Ovary (tissue), 3 donors: ENCODE data around the gene PKM.

ENCODE experiments used
- EP300 ChIP-seq: sonication (generic); formaldehyde crosslinking; IDR thresholded peaks from one replicate; pipeline ENCODE4 v1.6.1; 2017; ENCODE audit warnings: antibody characterized with exemption
- TF ChIP-seq, protein P1 (sequence below), 3 donors: fragments of 450-650 bp in 2 of 3; fragments of 200-600 bp in 1 of 3; IDR thresholded peaks; one replicate each; pipeline versions ENCODE4 v1.5.1 to v1.8.0; 2016 to 2022; ENCODE audit warnings: antibody characterized with exemption in 3 of 3, mild to moderate bottlenecking in 1 of 3
- donor health status: DM: no; HTN: no; CAD: no.

DNA sequence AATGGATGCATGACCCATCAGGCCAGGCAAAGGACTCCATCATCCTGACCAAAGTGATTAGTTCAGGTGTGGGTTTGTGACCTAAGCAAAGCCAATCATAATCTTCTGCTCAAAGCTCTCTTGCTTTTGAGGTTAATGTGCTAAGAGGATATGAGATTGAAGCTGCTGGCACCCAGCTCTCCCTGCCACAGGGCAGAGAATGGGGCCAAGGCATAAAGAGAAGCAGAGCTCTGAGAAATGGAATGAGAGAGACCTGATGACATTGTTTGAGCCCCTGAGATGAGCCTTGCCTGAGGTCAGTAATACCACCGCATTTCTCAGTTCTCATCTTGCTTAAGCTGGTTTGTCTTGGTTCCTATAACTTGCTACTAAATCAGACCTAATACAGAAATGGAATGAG, 47.7 kb upstream of the PKM start:
- TF ChIP-seq, protein P1, sequence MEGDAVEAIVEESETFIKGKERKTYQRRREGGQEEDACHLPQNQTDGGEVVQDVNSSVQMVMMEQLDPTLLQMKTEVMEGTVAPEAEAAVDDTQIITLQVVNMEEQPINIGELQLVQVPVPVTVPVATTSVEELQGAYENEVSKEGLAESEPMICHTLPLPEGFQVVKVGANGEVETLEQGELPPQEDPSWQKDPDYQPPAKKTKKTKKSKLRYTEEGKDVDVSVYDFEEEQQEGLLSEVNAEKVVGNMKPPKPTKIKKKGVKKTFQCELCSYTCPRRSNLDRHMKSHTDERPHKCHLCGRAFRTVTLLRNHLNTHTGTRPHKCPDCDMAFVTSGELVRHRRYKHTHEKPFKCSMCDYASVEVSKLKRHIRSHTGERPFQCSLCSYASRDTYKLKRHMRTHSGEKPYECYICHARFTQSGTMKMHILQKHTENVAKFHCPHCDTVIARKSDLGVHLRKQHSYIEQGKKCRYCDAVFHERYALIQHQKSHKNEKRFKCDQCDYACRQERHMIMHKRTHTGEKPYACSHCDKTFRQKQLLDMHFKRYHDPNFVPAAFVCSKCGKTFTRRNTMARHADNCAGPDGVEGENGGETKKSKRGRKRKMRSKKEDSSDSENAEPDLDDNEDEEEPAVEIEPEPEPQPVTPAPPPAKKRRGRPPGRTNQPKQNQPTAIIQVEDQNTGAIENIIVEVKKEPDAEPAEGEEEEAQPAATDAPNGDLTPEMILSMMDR (IDR thresholded peaks at IDR 0.05) = no peak
- TF ChIP-seq EP300 = no peak
